Kidney epithelial cell (primary cell): ENCODE data around the gene NFIC. TPM values are rescaled to one million over a fixed set of nuclear protein-coding genes. Genes with fewer than 3 reads are reported as not detected.
"Not testable (repeated sequence)": the region's sequence is repeated elsewhere in the genome, so short reads cannot be mapped to it uniquely, and the experiment has no call there.

ENCODE experiments used
- DNase-seq: peaks from one replicate; pipeline ENCODE4 v3.0.0-alpha.2; 2010; ENCODE audit warnings: low read depth
- H3K27me3 ChIP-seq: 2 replicates; pipeline ENCODE4 v1.6.0; 2011; ENCODE audit warnings: low read length; ENCODE audit not compliant: control insufficient read depth, insufficient read depth
- H3K36me3 ChIP-seq: 2 replicates; pipeline ENCODE4 v1.5.1; 2011; ENCODE audit warnings: low read length; ENCODE audit not compliant: control insufficient read depth, insufficient read depth
- H3K4me3 ChIP-seq: 2 replicates; pipeline ENCODE4 v1.5.1; 2011; ENCODE audit warnings: low read depth, mild to moderate bottlenecking, control low read depth, low read length
- CTCF ChIP-seq: IDR thresholded peaks from 2 replicates; pipeline ENCODE4 v1.5.1; 2011; ENCODE audit warnings: mild to moderate bottlenecking, moderate library complexity, low read length, control low read depth, inconsistent platforms; ENCODE audit not compliant: insufficient read depth, poor library complexity, severe bottlenecking
- total RNA-seq: library from RNA; depleted of rRNA; stranded (reverse); fragments of >200 nt; gene quantifications from 2 replicates; pipeline ENCODE4 v1.2.3, GENCODE V29; 2015

NFIC gene
- total RNA-seq, 1 donor from 2014 or later, result 18.0 TPM

GRCh38 chr19:3420244-3420755 is 53.9 kb downstream of the NFIC start:
- H3K27me3 ChIP-seq, result no peaks in the 10 kb centered on the region
- no peak for TF ChIP-seq CTCF
- no peaks in the 10 kb centered on the region for H3K36me3 ChIP-seq
- no peak overlapping the region for H3K4me3 ChIP-seq
- no peak for DNase-seq

GRCh38 chr19:3420909-3421619 is 54.7 kb downstream of the NFIC start:
- H3K27me3 ChIP-seq, result no peaks in the 10 kb centered on the region
- H3K4me3 ChIP-seq, result no peak overlapping the region
- H3K36me3 ChIP-seq, result no peaks in the 10 kb centered on the region
- no peak for DNase-seq
- TF ChIP-seq CTCF, result no peak

- H3K36me3 ChIP-seq, DNase-seq, H3K4me3 ChIP-seq, H3K27me3 ChIP-seq: not testable (repeated sequence)
Measured at GRCh38 chr19:3421656-3422055, 55.3 kb downstream of the NFIC start.

- no peak for TF ChIP-seq CTCF
- DNase-seq, result no peak
- Histone ChIP-seq H3K36me3 (peaks cover 1% of the 10 kb centered on the region), H3K27me3 (no peaks in the 10 kb centered on the region), H3K4me3 (no peak overlapping the region)
Measured at GRCh38 chr19:3423183-3423829, 56.9 kb downstream of the NFIC start.

GRCh38 chr19:3426433-3426832 is 60.0 kb downstream of the NFIC start:
- Histone ChIP-seq H3K4me3 (no peak overlapping the region), H3K36me3 (peaks cover 1% of the 10 kb centered on the region), H3K27me3 (no peaks in the 10 kb centered on the region)
- no peak for DNase-seq
- no peak for TF ChIP-seq CTCF

- not testable (repeated sequence) for H3K36me3 ChIP-seq, DNase-seq, H3K27me3 ChIP-seq, H3K4me3 ChIP-seq
Measured at GRCh38 chr19:3430366-3430680, 63.9 kb downstream of the NFIC start.

GRCh38 chr19:3431760-3432397 is 65.5 kb downstream of the NFIC start:
- Histone ChIP-seq H3K4me3 (no peak overlapping the region), H3K36me3 (peaks cover 2% of the 10 kb centered on the region), H3K27me3 (no peaks in the 10 kb centered on the region)
- no peak for TF ChIP-seq CTCF
- DNase-seq, result no peak
